Measurements from ENCODE around the gene RHOBTB1. TPM values are rescaled to one million over a fixed set of nuclear protein-coding genes. Genes with fewer than 3 reads are reported as not detected.

RHOBTB1 gene
- total RNA-seq, 1 experiment from 2014 or later: 2.5 TPM

DNA sequence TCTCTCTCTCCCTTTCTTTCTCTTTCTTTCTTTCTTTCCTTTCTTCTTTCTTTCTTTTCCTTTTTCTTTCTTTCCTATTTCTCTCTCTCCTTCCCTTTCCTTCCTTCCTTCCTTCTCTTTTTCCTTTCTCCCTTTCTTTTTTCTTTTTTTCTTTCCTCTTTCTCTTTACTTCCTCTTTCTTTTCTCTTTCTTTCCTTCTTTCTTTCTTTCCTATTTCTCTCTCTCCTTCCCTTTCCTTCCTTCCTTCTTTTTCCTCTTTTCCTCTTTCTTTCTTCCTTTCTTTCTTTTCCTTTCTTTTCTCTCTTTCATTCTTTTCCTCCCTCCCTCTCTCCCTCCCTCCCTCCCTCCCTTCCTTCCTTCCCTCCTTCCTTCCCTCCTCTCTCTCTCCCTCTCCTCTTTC lies 81.5 kb downstream of the RHOBTB1 start:
- Histone ChIP-seq H3K18ac (ENCODE audit: insufficient read length, low read depth, low read length) (no peak overlapping the region), H3K79me2 (ENCODE audit: insufficient read depth, low read length) (no peaks in the 10 kb centered on the region), H3K9ac (ENCODE audit: extremely low read depth, insufficient read length, low read length) (no peak overlapping the region), H4K20me1 (ENCODE audit: control insufficient read depth, insufficient read depth, insufficient read length) (no peaks in the 10 kb centered on the region), H3T11ph (ENCODE audit: low read length) (no peak overlapping the region), H2BK20ac (ENCODE audit: low read depth, low read length, poor library complexity, severe bottlenecking) (no peak overlapping the region), H2BK5ac (ENCODE audit: insufficient read length, low read length) (no peak overlapping the region), H3K27ac (ENCODE audit: insufficient read length, low read depth, low read length) (no peak overlapping the region), H2BK12ac (ENCODE audit: insufficient read length, low read depth, low read length) (no peak overlapping the region), H4K5ac (ENCODE audit: insufficient read length, low read depth, low read length) (no peak overlapping the region), H3K23ac (ENCODE audit: insufficient read length, low read depth, low read length) (no peak overlapping the region), H3K79me1 (ENCODE audit: insufficient read depth, low read depth, low read length, poor library complexity, severe bottlenecking) (no peaks in the 10 kb centered on the region), H3K56ac (ENCODE audit: insufficient read length, low read depth, low read length) (no peak overlapping the region), H2BK120ac (ENCODE audit: low read depth, low read length, poor library complexity, severe bottlenecking) (no peak overlapping the region), H2AK5ac (ENCODE audit: insufficient read length, low read length) (no peak overlapping the region), H2AFZ (ENCODE audit: low read length) (no peak overlapping the region), H4K91ac (ENCODE audit: insufficient read length, low read depth, low read length) (no peak overlapping the region), H2BK15ac (ENCODE audit: low read depth, low read length) (no peak overlapping the region), H3K4ac (ENCODE audit: low read depth, low read length) (no peak overlapping the region), H4K8ac (replicated peaks; ENCODE audit: insufficient read length, low read depth, low read length) (no peak overlapping the region), H3K14ac (ENCODE audit: insufficient read depth, low read length) (no peak overlapping the region), H3K4me1 (ENCODE audit: insufficient read depth, low read length) (no peaks in the 10 kb centered on the region), H3K23me2 (ENCODE audit: insufficient read length, low read depth, low read length, poor library complexity, severe bottlenecking) (no peaks in the 10 kb centered on the region), H3K27me3 (ENCODE audit: insufficient read depth, low read length) (no peaks in the 10 kb centered on the region), H3K4me2 (ENCODE audit: insufficient read depth, insufficient read length, low read length) (no peak overlapping the region), H3K9me3 (ENCODE audit: control insufficient read depth, low read depth, low read length) (no peaks in the 10 kb centered on the region)
- Mint-ChIP-seq H3K27me3 (ENCODE audit: low read depth) (no peaks in the 10 kb centered on the region; the same call in 1 of the 2 replicates), H3K4me1 (peaks cover 4% of the 10 kb centered on the region in 2 experiments; a peak in 3 of 4 replicates), H3K4me3 (no peak overlapping the region), H3K9me3 (no peaks in the 10 kb centered on the region; a peak in 1 of 5 replicates), H3K27ac (no peak overlapping the region), H3K36me3 (ENCODE audit: insufficient read depth in 1 of 3, low read depth in 3 of 3) (no peaks in the 10 kb centered on the region; a peak in 1 of 7 replicates)
- DNase-seq: no peak
- TF ChIP-seq, protein P1, sequence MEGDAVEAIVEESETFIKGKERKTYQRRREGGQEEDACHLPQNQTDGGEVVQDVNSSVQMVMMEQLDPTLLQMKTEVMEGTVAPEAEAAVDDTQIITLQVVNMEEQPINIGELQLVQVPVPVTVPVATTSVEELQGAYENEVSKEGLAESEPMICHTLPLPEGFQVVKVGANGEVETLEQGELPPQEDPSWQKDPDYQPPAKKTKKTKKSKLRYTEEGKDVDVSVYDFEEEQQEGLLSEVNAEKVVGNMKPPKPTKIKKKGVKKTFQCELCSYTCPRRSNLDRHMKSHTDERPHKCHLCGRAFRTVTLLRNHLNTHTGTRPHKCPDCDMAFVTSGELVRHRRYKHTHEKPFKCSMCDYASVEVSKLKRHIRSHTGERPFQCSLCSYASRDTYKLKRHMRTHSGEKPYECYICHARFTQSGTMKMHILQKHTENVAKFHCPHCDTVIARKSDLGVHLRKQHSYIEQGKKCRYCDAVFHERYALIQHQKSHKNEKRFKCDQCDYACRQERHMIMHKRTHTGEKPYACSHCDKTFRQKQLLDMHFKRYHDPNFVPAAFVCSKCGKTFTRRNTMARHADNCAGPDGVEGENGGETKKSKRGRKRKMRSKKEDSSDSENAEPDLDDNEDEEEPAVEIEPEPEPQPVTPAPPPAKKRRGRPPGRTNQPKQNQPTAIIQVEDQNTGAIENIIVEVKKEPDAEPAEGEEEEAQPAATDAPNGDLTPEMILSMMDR (conservative IDR thresholded peaks at IDR 0.05): no peak

All from H9 (cell line).